Fibroblast of mammary gland (primary cell): Measurements from ENCODE around the gene VAMP5.

Experiments used
- DNase-seq: peaks from one replicate; pipeline ENCODE4 v3.0.0-alpha.2; 2010; ENCODE audit warnings: low read depth
- H3K4me3 ChIP-seq: 2 replicates; pipeline ENCODE4 v1.5.1; 2011; ENCODE audit warnings: low read depth, mild to moderate bottlenecking, low read length, moderate library complexity; ENCODE audit not compliant: control insufficient read depth
- CTCF ChIP-seq: conservative IDR thresholded peaks from 2 replicates; pipeline ENCODE4 v1.5.1; 2011; ENCODE audit warnings: low read depth, low read length, inconsistent platforms; ENCODE audit not compliant: control insufficient read depth, insufficient read depth

VAMP5 gene

GRCh38 chr2:85584354-85584856 is at the start of gene VAMP5:
VAMP5 (plus strand) TSS chr2:85584431; CDS start chr2:85584491, 60 bp downstream.
- peak within 1 kb of the TSS; percentile 55 for H3K4me3 ChIP-seq
- DNase-seq = no peak
- TF ChIP-seq CTCF = no peak

GRCh38 chr2:85534881-85535280 is 49.4 kb upstream of the VAMP5 start:
- TF ChIP-seq CTCF = no peak
- H3K4me3 ChIP-seq = no peak overlapping the region
- DNase-seq = no peak

GRCh38 chr2:85536479-85536878 is 47.8 kb upstream of the VAMP5 start:
- peak; percentile 86 for DNase-seq
- no peak for TF ChIP-seq CTCF
- no peak overlapping the region for H3K4me3 ChIP-seq

GRCh38 chr2:85537600-85538506 is 46.4 kb upstream of the VAMP5 start:
- DNase-seq = peak; percentile 38
- no peak for TF ChIP-seq CTCF
- H3K4me3 ChIP-seq = peak overlapping the region; percentile 86

- TF ChIP-seq CTCF = peak; percentile 59
- H3K4me3 ChIP-seq = peak within 1 kb of the TSS; percentile 86
- DNase-seq = peak; percentile 89
Measured at GRCh38 chr2:85538507-85539360, 45.5 kb upstream of the VAMP5 start, which contains the start of gene MAT2A. MAT2A (plus strand) TSS chr2:85539168; CDS start chr2:85539288, 120 bp downstream.

GRCh38 chr2:85539361-85540132 is 44.7 kb upstream of the VAMP5 start:
- peak; percentile 56 for DNase-seq
- TF ChIP-seq CTCF = no peak
- peak overlapping the region; percentile 86 for H3K4me3 ChIP-seq
